GM10847 (cell line): ENCODE data around the gene ATG2A.

Source experiments
- POLR2A ChIP-seq: IDR thresholded peaks from 2 replicates; pipeline ENCODE4 v1.6.1; 2011; ENCODE audit not compliant: insufficient read length; ENCODE audit errors: extremely low read depth

The ATG2A gene

DNA sequence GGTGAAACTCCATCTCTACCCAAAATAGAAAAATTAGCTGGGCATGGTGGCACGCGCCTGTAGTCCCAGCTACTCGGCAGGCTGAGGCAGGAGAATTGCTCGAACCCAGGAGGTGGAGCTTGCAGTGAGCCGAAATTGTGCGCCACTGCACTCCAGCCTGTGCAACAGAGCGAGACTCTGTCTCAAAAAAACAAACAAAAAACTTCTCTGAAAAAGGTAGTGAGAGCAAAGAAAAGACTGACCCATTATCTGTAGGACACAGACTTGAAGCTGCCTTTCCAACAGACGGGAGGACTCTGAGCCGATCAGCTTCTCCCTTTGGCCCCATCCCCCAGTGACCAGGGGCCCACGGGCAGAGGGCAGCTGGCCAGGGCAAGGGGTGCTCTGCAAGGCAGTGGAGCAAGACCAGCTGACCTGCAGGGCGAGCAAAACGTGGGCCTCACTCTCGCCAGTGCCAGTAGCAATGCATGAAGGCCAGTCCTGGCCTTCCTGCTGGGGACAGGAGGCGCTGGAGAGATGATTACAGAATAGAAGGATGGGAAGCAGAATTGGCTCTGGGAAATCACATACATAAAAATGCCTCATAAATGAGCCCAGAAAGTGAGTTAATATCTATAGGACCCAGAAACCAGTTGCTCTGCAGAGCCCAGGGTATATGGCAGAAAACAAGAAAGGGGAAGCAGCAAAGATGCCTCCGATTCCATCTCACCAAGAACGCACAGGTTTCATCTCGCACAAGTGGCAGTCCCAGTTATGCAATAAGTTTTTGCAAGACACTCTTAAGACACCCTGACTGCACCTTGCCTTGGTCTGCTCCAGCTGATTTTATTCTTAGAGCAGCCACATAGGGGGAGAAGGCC lies 41.4 kb downstream of the ATG2A start:
- TF ChIP-seq POLR2A, result no peak

GRCh38 chr11:64874308-64875240 lies 42.4 kb downstream of the ATG2A start:
- no peak for TF ChIP-seq POLR2A

GRCh38 chr11:64872790-64873488 lies 44.1 kb downstream of the ATG2A start:
- TF ChIP-seq POLR2A, result no peak

GRCh38 chr11:64871492-64871891 lies 45.5 kb downstream of the ATG2A start:
- TF ChIP-seq POLR2A, result no peak

GRCh38 chr11:64870893-64871466 lies 46.0 kb downstream of the ATG2A start:
- TF ChIP-seq POLR2A, result no peak

GRCh38 chr11:64870176-64870892 lies 46.7 kb downstream of the ATG2A start:
- no peak for TF ChIP-seq POLR2A

DNA sequence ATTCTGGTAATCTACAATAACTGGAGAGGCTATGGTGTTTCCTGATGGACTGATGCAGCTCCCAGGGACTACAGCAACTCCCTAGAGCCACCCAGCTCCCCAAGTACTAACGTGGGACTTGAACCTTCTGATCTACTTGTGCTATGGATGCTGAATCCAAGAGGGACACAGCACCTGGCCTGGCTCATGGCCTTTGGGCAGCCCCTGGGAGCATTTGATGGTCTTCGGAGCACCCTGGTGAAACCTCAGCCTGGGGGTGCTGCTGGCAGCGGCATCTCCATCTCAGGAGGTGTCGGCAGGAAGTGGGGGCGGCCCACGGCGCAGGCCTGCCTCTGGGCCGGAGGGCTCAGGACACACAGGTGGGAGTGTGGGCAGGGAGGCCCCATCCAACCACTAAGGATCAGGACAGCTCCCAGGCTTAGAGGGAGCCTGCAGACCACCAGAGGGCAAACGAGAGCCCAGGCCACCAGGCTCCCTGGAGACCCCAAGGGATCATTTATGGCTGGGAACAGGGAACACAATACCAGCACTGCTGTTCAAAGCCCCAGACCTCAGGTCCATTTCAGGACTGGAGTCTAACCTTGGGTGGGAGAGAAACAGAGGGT lies 47.3 kb downstream of the ATG2A start:
- no peak for TF ChIP-seq POLR2A

DNA sequence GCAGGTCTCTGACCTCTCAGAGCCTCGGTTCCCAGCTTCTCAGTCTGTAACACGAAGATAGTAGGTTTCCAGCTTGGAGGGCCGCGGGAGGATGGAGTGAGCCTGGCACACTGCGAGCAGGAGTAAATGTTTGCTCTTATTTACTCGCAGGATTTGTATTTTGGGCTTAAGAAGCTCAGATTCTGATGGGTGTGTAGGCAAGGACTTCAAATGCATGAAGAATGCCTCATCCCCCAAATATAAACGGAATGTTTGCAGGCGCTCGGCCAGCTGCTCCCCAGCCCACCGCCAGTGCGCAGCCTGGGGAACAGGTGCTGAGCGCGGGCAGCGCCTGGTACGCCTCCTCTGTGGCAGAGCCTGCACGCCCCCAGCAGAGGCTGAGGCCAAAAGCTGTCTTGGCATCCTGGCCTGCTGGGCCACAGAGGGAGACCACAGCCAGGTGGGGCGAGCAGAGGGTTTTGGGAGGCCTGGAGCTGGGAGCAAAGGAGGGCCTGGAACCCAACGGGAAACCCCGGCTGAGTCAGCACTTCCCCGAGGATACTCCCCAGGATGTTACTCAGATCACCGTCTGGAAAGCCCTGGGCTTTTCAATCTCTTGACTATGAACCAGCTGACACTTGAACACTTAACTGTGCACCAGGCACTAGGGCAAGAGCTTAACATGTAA lies 48.0 kb downstream of the ATG2A start:
- TF ChIP-seq POLR2A, result no peak

GRCh38 chr11:64867748-64868462 lies 49.1 kb downstream of the ATG2A start:
- TF ChIP-seq POLR2A, result no peak

DNA sequence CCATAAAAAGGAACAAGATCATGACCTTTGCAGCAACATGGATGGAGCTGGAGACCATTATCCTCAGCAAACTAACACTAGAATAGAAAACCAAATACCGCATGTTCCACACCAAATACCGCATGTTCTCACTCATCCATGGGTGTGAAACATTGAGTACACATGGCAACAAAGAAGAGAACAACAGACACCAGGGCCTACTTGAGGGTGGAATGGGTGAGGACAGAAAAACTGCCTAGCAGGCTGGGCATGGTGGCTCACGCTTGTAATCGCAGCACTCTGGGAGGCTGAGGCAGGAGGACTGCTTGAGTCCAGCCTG lies 50.9 kb downstream of the ATG2A start:
- TF ChIP-seq POLR2A, result no peak

DNA sequence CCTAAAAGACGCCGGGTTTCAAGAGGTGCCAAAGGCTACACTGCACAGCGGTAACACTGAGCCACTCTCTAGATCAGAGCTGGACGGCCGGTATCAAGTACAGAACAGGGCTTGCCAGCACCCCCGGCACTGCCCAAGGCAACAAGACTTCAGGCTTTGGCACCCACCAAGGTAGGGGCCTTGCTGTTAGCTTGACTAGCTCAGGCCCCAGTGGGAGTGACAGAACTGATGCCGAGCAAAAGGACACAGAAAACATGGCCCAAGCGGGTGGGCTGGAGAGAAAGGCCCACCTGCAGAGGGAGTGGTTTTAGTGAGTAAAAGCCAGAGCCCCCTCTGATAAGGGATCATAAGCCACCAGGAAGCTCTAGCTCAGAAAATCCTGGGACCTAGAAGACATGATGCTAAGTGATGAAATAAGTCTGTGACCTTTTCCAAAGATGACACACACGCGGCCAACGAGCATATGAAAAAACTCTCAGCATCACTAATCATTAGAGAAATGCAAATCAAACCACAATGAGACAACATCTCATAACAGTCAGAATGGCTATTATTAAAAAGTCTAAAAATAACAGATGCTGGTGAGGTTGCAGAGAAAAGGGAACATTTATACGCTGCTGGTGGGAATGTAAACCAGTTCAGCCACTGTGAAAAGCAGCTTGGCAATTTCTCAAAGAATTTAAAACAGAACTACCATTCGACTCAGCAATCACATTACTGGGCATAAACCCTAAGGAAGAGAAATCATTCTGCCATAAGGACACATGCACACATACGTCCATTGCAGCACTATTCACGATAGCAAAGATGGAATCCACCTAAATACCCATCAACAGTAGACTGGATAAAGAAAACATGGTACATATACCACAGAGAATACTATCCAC lies 51.5 kb downstream of the ATG2A start:
- TF ChIP-seq POLR2A, result no peak
